OCI-M2 (cell line): ENCODE results near the gene DISP2.

Experiments used
- DNase-seq: peaks from one replicate; lab custom pipeline; 2025; ENCODE audit not compliant: unreplicated experiment; lab: John Stamatoyannopoulos, UW

Gene DISP2

GRCh38 chr15:40388941-40389823 lies 31.2 kb downstream of the DISP2 start:
- no peak for DNase-seq

- no peak for DNase-seq
Observed at GRCh38 chr15:40389824-40390595, 32.0 kb downstream of the DISP2 start.

- DNase-seq = no peak
Observed at GRCh38 chr15:40392986-40393948, 35.2 kb downstream of the DISP2 start.

- DNase-seq = no peak
Observed at GRCh38 chr15:40397688-40398412, 39.8 kb downstream of the DISP2 start.

GRCh38 chr15:40398413-40398873 lies 40.4 kb downstream of the DISP2 start:
- no peak for DNase-seq

- DNase-seq = no peak
Observed at GRCh38 chr15:40399370-40399769, 41.4 kb downstream of the DISP2 start.

GRCh38 chr15:40405501-40406381 lies 47.7 kb downstream of the DISP2 start, which contains the start of gene IVD:
Gene IVD (plus strand): TSS chr15:40405795. CDS start chr15:40405828, 33 bp downstream.
- peak; percentile 60 for DNase-seq

GRCh38 chr15:40407330-40407990 lies 49.4 kb downstream of the DISP2 start:
- no peak for DNase-seq

GRCh38 chr15:40409366-40409765 lies 51.3 kb downstream of the DISP2 start:
- no peak for DNase-seq

GRCh38 chr15:40410476-40410875 lies 52.5 kb downstream of the DISP2 start:
- no peak for DNase-seq

- no peak for DNase-seq
Observed at GRCh38 chr15:40412095-40412759, 54.2 kb downstream of the DISP2 start.

- DNase-seq = no peak
Observed at GRCh38 chr15:40413036-40413435, 55.0 kb downstream of the DISP2 start.

- no peak for DNase-seq
Observed at GRCh38 chr15:40414816-40415215, 56.8 kb downstream of the DISP2 start.

GRCh38 chr15:40415226-40415625 lies 57.2 kb downstream of the DISP2 start:
- no peak for DNase-seq

GRCh38 chr15:40416056-40416455 lies 58.0 kb downstream of the DISP2 start:
- no peak for DNase-seq

- no peak for DNase-seq
Observed at GRCh38 chr15:40418126-40418525, 60.1 kb downstream of the DISP2 start.

GRCh38 chr15:40420071-40420713 lies 62.2 kb downstream of the DISP2 start:
- no peak for DNase-seq

- DNase-seq = no peak
Observed at GRCh38 chr15:40420793-40421192, 62.8 kb downstream of the DISP2 start.
